ENCODE measurements around the gene MACROH2A1.
"Not testable (repeated sequence)": the region's sequence is repeated elsewhere in the genome, so short reads cannot be mapped to it uniquely, and the experiment has no call there.

MACROH2A1 gene

DNA sequence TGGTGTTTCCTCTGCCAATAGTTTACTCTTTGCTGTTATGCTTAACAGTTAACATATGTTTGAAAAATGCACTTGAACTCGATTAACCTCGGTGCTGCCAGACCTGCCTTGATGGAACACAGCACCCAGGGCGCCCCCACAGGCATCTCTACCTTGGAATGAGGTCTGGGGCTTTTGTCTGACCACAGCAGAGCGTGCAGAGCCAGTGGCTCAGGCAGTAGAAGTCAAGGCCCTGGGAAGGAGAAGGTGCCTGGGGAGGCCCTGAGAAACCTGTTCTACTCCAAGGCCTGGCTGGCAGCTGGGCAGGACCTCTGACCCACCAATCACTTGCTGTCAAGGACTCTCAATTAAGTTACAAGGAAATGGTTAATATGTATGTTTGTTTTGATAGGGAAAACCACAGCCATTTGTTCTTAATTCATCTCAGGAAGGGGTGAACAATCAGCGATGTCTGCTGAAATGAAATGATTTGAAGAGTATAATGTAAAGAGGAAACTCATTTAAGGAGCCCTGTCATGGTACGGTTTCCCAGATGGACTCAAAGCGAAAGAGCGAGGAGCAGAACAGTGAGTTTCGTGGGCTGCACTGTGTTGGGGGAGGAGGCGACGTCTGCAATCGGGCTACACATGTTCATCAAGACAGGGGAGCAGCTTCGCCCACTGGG, 21.9 kb downstream of the MACROH2A1 start:
- DNase-seq (ENCODE audit: low spot score): no peak

DNA sequence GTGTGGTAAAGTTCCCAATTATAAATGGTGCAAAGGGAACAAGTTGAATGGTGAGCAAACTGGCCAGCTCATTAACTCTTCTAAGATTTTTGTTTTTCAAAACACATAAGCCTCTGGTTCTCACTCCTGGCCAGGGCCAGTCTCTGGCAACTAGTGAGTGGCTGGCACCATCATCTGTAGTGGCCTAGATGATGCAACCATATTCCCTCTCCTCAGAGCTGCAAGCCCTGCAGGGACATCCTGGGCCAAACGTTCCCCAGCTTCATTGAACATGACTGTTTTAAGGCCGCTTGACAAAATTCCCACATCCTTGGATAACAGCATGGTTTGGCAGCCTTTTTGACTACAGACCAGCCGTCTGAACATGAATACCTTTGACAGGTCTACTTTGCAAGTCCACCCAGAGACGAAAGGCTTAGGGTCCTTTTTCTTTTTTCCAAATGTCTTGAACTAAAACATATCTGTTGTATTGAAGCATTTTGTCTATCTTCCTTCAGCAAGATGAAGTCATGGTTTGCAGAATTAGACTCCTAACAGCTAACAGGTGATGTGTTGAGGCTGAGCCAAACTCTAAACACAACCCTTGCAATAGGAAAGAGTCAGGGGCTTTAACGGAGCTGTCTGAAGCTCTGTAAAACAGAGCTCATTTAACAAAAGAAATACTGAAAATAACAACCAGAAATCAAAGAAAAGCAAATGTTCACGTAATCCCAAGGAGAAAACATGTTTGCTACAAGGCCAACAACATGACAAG, 23.8 kb downstream of the MACROH2A1 start:
- peak; percentile 71 for DNase-seq (ENCODE audit: low spot score)

DNA sequence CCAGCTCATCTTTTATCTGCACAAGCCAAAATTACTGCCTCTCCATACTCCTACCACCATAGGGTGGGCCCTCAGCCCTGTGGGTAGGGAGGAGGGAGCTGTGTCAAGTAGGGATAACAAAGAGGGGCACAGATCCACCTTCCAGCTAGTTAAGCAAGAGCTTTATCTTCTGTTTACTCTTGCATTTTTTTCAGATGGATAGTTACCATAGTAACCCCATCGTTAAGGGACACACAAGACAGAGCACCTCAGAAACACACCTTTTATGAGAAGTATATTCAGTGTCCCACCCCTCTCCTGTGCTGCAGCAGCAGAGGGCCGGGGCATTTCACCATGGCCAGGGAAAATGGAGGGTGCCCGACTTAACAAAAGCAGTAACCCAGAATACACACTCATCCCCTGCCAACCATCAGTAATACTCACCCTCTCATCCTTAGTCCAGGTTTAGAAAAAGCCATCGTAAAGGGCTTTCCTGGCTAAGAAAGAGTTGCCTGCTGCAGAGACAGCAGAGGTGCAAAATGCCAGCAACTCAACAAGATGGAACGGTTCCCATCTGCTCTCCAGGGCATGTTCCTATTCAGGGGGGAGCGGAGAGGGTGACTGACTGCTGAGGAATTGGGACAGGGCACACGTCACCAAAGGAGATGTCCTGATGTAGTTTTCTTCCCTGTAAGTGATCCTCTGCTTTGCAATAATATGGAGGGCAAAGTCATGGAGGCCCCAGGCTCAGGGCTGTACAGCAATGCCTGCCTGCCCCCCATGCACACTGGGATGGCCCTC, 25.1 kb downstream of the MACROH2A1 start:
- peak; percentile 44 for DNase-seq (ENCODE audit: low spot score)

DNA sequence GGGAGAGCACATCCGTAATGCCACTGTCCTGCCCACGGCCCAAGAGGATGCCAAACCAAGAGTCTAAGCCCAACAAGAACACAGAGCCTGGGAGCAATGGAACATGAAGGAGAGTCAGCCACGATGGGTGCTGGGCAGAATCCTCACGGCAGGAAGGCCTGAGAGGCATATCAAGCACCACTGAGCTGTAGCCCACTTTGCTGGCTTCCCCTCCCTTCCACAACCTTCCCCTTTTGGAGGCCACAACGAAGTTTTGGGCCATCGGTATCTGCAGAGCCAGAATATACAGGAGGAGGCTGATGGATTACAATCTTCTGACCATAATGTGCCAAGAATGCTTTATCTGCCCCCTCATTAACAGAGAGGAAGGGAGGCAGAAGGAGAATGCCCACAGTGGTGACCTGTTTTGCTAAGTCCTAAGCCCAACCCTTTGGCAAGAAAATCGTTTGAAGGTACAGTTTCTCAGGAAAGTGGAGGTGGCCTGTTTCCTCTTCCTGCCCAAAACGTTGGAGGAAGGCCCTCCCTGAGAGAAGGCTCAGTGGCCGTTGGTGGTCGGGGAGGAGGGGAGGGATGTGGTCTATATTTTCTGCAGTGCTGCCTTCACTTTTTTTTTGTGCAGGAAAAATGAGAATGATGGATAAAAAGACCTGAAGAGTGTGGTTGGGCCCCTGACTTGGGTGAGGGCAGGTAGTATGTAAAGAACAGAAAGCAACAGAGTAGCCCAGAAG, 26.2 kb downstream of the MACROH2A1 start:
- DNase-seq (ENCODE audit: low spot score): no peak

DNA sequence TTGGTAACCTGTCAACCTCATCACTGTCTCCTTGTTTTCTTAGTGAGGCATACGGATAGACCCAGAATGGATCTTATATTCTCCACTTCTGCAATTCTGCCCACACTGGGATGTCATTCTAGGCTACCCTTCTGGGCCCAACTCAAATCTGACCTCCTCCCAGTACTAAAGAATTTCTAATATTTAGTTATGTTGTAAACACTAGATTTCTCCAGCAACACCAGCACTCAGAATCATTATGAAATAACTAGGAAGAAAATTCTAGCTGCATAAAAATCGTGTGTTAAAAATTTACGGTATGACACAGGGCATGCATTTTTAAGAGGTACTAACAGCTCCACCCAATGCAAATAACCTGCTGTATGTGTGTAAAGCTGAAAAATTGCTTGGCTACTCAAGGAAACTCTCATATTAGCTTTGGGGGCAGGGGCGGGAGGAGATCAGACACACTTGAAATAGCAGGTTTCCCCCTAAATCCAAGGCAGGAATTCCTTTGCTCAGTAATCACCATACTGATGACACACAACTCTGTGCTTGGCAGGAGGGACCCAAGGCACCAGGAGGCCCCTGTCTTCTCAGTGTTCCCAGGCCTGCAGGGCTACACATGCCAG, 27.3 kb downstream of the MACROH2A1 start:
- DNase-seq (ENCODE audit: low spot score): no peak

DNA sequence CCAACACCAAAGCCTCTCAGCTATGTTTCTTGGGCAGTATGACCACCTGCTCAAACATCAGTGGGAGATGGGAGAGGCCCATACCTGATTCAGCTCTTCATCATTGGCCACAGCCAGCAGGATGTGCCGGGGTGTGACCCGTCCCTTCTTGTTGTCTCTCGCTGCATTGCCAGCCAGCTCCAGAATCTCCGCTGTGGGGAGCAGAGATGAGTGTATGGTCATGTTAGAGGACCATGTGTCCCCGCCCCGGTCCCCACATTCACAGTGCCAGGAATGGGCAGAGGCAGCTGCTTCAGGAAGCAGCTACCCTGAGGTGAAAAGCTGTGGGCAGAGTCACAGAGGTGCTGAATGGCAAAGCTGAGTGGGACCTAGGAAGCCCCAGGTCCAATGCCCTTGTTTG, 29.1 kb downstream of the MACROH2A1 start:
- DNase-seq (ENCODE audit: low spot score): no peak

DNA sequence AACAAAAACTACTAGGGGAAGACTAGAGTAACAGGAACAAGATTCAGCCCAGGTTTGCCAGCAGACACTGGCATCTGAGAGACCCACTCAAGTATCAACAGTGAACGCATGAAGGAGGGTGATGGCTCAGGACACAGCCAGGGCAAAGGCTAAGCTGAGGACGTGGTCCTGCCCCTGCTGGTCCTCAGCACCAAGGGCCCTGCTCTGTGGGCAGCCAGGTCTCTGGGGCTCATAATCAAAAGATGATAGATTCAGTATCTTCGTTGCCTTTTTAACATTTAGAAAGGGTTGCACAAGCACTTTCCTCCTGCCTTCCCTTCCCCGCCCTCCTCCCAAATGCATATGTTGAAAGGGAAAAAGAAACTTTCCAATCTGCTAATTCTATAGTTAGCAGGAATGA, 31.5 kb downstream of the MACROH2A1 start:
- DNase-seq (ENCODE audit: low spot score): no peak

DNA sequence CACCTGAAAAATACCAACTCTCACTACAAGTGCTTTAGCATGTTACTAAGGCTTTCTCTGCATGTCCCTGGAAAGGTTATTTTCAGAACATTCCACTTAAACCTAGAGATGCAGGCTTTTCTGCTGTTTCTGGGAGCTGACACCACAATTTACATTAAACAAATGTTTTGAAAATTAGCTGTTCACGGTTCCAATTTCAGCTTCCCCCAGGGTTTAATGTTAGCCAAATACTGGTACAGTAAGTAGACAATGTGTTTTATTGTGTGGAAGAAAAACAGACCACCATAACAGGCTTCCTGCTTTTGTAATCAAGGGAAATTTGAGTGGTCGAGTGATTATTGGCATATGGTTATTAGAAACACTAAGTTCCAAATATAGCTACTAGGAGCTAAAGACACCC, 32.0 kb downstream of the MACROH2A1 start:
- DNase-seq (ENCODE audit: low spot score): no peak

DNA sequence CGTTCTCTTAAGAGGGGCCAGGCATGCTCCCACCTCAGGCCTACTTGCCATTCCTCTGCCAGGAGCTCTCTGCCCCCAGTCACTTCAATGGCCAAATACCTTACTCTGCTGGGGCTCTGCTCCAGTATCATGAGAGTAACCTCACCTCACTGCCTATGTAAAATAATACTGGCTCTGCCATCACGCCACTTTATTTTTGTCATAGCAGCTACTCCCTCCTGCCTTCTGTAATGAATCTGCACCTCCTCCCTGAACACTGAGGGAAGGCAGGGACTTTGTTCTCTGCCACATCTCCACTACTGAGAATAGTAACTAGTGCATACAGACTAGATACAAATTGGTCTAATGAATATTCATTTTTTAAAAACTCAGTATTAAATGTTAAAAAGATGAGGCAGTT, 33.8 kb downstream of the MACROH2A1 start:
- no peak for DNase-seq (ENCODE audit: low spot score)

DNA sequence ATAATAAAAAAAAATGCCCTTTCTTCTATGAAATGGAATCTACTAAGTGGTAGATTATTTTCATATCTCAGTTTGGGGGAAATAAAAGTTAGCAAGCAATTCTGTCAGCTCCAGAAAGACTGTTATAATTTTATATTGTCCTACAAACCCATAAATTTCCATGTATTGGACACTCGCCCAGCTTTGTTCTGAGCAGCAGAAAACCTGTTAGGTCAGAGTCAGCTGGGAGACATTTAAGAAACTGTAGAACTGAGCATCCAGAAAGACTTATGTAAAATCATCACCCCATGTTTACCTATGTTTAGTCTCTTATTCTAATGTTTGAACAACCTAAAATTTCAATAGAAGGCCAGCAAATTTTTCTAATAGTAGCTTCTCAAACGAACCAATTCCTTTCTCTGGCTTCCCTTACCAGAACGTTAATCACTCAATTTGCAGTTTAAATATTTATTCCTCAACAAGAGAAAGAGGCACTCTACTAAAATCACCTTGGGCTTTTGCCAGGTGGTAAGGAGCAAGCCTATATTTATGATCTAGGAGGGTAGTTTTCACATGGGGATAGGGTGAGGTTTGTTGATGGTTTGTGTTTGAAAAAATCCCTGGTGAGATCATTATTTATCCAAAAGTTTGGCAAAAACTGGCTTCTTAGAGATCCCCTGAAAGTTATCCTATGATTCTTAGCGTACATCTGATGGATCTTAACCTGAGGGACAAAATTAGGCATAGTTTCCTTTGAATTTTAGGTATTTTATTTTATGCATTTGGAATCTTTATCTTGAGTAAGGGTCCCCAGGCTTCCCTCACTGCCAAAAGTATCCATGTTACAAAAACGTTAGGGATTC, 34.4 kb downstream of the MACROH2A1 start:
- no peak for DNase-seq (ENCODE audit: low spot score)

DNA sequence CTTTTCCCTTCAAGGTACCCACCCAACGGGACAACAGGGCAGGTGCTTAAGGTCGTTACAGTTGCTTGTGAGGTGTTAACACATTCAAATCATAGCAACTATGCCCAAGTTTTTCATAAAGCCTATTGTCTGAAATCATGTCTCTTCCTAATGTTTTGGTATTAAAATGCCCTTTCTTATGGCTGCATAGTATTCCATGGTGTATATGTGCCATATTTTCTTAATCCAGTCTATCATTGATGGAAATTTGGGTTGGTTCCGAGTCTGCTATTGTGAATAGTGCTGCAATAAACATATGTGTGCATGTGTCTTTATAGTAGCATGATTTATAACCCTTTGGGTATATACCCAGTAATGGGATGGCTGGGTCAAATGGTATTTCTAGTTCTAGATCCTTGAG, 35.7 kb downstream of the MACROH2A1 start:
- not testable (repeated sequence) for DNase-seq (ENCODE audit: low spot score)

DNA sequence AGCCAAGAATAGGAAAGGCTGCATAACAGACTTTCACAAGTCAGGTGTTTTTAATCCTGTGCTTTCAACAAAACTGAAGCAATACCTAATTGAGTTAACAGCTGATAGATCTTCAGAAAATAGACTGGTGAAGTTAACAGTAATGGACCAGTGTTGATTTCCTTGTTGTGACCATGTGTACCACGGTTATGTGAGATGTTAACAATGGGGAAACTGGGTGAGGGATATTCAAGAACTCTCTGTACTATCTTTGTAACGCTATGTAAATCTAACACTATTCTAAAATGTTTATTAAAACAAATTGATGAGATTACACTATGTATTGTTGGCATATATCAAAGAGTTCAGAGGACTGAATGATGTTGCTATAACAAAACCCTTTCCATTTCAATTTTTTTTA, 36.9 kb downstream of the MACROH2A1 start:
- DNase-seq (ENCODE audit: low spot score): no peak

DNA sequence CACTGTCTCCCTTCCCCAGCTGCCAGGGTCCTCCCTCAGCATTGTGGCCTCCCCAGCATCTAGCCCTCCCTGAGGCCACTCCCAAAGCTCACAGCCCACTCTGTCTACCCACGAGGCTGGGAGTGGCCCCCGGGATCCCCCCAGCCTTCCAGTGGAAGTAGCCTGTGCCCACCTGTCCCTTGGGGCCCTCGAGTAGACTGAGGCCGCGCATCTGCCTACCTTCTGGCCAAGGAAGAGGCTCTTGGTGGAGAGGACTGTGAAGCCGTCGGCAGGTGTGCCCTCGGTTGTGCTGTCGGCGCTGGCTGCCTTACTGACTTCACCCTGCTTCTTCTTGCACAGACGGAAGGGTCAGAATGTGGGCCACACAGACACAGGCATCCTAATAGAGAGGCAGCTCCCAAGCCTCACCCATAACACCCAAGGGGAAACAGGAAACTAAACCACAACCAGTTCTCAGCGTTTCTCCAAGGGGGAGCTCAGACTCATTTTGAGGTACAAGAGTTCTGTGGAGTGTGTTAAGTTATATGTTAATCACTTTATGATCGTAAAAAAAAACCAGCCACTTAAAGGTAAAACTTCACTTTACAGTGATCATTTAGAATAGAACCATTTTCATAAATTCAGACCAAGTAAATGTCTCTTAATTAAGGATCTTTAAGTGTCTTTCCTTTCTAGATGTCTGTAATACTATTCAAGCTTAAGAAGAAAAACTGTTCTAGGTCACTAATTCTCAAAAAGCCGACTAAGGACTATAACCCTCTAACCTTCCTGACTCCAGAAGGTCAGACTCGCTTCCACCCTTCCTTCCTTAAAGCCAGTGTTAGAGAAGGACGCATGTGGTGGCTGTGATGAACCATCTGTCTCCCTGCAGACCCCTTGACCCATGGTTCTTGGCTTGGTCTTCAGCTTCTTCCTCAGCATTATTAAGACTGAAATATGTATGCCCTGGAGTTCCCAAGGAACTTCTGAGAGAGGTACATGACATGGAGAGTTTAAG, 38.5 kb downstream of the MACROH2A1 start:
- no peak for DNase-seq (ENCODE audit: low spot score)

DNA sequence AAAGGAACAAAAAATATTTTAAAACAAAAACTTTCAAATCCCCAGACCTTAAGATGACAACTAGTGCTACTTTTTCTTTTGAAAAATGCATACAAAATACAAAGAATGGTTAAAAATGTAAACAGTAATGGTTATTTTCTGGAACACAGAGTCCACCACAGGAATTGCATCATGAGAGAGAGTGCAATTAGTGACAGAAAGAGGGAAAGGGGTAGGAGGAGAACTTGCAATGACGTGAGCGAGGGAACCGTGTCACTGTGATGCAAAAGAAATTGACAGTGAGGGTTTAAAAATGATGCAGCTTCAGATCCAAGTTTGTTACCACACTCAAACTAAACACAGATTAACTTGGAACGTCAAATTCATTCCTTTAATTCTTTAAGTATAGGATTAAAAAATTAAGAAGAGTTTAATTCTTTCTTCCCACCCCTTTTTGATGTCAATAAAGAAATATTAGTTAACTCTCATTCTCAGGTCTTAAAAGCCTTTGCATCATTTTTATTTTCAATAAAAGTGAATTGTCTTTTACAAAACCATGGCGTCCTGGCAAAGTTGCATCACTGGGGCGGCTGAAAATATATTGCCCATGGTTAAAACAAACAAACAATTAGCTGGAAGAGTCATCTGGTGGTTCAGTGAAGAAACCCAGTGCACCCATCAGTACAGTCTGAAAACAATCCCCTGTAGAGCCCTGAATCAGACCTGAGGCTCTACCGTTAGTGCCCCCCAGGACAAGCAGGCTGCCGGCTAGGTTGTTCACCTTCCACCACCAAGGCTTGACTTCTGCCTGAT, 39.5 kb downstream of the MACROH2A1 start:
- DNase-seq (ENCODE audit: low spot score): no peak

DNA sequence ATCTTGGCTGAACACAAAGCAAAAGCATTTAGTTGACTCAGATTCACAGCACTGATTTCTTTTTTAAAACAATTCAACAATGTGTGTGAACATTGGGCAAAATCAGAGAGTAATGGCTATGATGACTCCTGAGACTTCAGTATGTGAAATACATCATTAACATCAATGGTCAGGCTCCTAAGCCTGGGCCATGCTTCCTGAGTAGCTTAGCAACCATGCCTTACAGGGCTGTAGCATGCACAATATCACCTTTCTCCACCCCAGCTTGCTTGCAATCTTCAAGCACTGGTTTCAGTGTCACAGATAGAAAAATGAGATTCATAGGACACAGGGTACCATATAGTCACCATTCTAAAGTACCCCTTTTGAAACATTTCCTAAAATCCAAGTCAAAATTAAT, 41.3 kb downstream of the MACROH2A1 start:
- no peak for DNase-seq (ENCODE audit: low spot score)

DNA sequence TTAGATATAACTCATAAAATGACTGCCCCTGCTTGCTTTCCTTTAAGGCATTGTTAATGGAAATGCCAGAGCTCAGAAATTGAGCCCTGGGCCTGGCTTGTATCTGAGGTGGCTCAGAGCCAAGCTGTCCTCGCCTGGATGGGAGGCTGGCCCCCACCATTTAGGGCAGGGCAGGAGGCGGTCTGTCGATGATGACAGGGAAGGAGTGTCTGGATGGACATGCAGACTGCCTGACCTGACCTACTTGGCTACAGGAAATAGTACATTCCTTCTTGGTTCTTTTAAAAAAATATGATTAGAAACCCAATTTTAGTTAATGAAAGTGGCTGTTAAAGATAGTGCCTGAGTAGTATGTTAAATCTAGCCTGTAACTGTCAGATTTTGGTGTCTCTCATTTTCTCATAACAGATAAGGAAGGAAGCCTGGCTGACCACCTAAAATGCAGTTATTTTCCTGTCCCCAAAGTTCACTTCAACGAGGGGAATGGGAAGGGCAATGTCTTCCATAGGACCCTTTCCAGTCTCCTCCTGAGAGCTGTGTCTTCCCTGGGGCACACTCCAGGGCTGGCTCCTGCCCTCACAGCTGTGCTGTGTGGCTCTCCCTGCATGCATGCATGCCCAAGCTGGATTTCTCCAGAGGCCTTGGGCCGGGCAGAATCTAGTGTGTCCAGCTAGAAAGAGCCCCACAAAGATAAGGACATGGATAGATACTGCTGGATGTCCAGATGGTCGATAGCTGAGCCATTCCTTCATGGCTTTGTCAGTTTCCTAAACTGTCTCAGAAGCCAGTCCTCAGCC, 42.3 kb downstream of the MACROH2A1 start:
- peak; percentile 35 for DNase-seq (ENCODE audit: low spot score)

DNA sequence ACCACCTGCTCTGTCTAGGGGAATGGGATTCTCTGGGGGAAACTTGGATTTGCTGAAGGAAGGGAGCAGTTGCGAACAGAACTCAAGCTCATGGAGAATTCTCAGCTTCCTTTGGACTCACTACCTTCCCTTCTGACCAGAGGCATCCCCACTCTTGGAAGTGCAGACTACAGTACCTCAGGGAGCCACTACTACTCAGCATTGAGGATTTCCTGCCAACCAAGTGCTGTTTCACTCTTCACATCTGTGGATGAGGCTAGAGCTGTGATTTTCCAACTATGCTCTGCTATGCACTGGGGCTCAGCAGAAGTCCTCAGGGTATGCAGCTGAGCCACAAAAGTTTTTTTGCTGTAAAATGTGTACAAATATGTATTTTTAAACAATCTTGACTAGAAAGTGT, 43.9 kb downstream of the MACROH2A1 start:
- no peak for DNase-seq (ENCODE audit: low spot score)

Measured in cerebellar cortex (tissue), 1 donor.